HepG2 (cell line): Measurements from ENCODE around the gene SEZ6. TPM values are rescaled to one million over a fixed set of nuclear protein-coding genes. Genes with fewer than 3 reads are reported as not detected.

Experiments used
- CTCF ChIP-seq: sonication (generic); formaldehyde crosslinking; IDR thresholded peaks from 2 replicates; pipeline ENCODE4 v1.5.0; 2020; ENCODE audit warnings: mild to moderate bottlenecking, missing genetic modification reagents, moderate library complexity
- SAP130 ChIP-seq: IDR thresholded peaks from 2 replicates; pipeline ENCODE4 v1.6.1; 2016; ENCODE audit warnings: low read depth
- SMC3 ChIP-seq: IDR thresholded peaks from 2 replicates; pipeline ENCODE4 v1.6.1; 2011; ENCODE audit warnings: low read length, improper control_type of control experiment
- STAG1 ChIP-seq: sonication (generic); formaldehyde crosslinking; IDR thresholded peaks from 2 replicates; pipeline ENCODE4 v1.4.0; 2020; ENCODE audit warnings: missing genetic modification reagents
- TCF12 ChIP-seq, 2 experiments: fragments of 450-650 bp in 1 of 2; sonication (generic) in 1 of 2; formaldehyde crosslinking in 1 of 2; IDR thresholded peaks; 2 replicates each; pipeline versions ENCODE4 v1.6.1 to v1.8.0; 2017 to 2022; ENCODE audit warnings: antibody characterized with exemption in 1 of 2, mild to moderate bottlenecking in 1 of 2, missing genetic modification reagents in 1 of 2, moderate library complexity in 1 of 2
- ZBTB33 ChIP-seq: sonication (generic); formaldehyde crosslinking; IDR thresholded peaks from 2 replicates; pipeline ENCODE4 v1.4.0; 2020; ENCODE audit warnings: missing genetic modification reagents
- ZNF3 ChIP-seq: IDR thresholded peaks from 2 replicates; pipeline ENCODE4 v1.7.0; 2017; ENCODE audit warnings: inconsistent platforms
- ZNF598 ChIP-seq: sonication (generic); formaldehyde crosslinking; IDR thresholded peaks from 2 replicates; pipeline ENCODE4 v1.5.1; 2020; ENCODE audit warnings: mild to moderate bottlenecking, missing genetic modification reagents, borderline replicate concordance
- polyA plus RNA-seq, 8 experiments: library from polyadenylated mRNA; depleted of rRNA in 3 of 8; stranded (reverse) in 7 of 8; unstranded in 1 of 8; fragments of >200 nt; fragmentation: Illumina TruSeq in 4 of 8; extraction: Trizol in 4 of 8; gene quantifications; 2 replicates each; pipeline versions ENCODE4 v1.2.1 to v1.2.3, GENCODE V29; 2011 to 2016; ENCODE audit warnings: low read depth in 4 of 8, missing spikeins in 1 of 8, mixed read lengths in 1 of 8; ENCODE audit not compliant: insufficient read depth in 1 of 8
- total RNA-seq, 5 experiments: library from RNA; depleted of rRNA; stranded (reverse); fragments of >200 nt; fragmentation: Illumina TruSeq; extraction: Trizol; gene quantifications; 2 replicates each; pipeline ENCODE4 v1.2.3, GENCODE V29; 2016; ENCODE audit warnings: low read depth in 1 of 5
- TF ChIP-seq, protein P1 (sequence below): sonication (generic); formaldehyde crosslinking; IDR thresholded peaks from 2 replicates; pipeline ENCODE4 v1.5.1; 2020; ENCODE audit warnings: mild to moderate bottlenecking, missing genetic modification reagents, moderate library complexity
- TF ChIP-seq, protein P2 (sequence below): sonication (generic); formaldehyde crosslinking; IDR thresholded peaks from 2 replicates; pipeline ENCODE4 v1.4.0; 2020; ENCODE audit warnings: mild to moderate bottlenecking, low read depth, missing genetic modification reagents

Gene SEZ6
- total and polyA plus RNA-seq, 2 of the 13 experiments (the other 11 are each of a cell fraction or from before 2014, with no cell fraction given): not detected

- TF ChIP-seq, protein P1, sequence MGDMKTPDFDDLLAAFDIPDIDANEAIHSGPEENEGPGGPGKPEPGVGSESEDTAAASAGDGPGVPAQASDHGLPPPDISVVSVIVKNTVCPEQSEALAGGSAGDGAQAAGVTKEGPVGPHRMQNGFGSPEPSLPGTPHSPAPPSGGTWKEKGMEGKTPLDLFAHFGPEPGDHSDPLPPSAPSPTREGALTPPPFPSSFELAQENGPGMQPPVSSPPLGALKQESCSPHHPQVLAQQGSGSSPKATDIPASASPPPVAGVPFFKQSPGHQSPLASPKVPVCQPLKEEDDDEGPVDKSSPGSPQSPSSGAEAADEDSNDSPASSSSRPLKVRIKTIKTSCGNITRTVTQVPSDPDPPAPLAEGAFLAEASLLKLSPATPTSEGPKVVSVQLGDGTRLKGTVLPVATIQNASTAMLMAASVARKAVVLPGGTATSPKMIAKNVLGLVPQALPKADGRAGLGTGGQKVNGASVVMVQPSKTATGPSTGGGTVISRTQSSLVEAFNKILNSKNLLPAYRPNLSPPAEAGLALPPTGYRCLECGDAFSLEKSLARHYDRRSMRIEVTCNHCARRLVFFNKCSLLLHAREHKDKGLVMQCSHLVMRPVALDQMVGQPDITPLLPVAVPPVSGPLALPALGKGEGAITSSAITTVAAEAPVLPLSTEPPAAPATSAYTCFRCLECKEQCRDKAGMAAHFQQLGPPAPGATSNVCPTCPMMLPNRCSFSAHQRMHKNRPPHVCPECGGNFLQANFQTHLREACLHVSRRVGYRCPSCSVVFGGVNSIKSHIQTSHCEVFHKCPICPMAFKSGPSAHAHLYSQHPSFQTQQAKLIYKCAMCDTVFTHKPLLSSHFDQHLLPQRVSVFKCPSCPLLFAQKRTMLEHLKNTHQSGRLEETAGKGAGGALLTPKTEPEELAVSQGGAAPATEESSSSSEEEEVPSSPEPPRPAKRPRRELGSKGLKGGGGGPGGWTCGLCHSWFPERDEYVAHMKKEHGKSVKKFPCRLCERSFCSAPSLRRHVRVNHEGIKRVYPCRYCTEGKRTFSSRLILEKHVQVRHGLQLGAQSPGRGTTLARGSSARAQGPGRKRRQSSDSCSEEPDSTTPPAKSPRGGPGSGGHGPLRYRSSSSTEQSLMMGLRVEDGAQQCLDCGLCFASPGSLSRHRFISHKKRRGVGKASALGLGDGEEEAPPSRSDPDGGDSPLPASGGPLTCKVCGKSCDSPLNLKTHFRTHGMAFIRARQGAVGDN (CRISPR knock-in tag): no peak
- TF ChIP-seq CTCF (CRISPR knock-in tag) (peak; percentile 79), ZNF3 (CRISPR knock-in tag) (no peak), STAG1 (CRISPR knock-in tag) (peak; percentile 75), TCF12 (IDR thresholded peaks at IDR 0.05) (no peak), TCF12 (CRISPR knock-in tag; IDR thresholded peaks at IDR 0.05) (no peak), ZBTB33 (CRISPR knock-in tag) (peak; percentile 95), SMC3 (peak; percentile 56), SAP130 (CRISPR knock-in tag) (peak; percentile 40; the same call in 1 of the 2 replicates), ZNF598 (CRISPR knock-in tag) (0 out of 2 replicates have a peak, but pooled peaks have one; percentile 40)
- TF ChIP-seq, protein P2, sequence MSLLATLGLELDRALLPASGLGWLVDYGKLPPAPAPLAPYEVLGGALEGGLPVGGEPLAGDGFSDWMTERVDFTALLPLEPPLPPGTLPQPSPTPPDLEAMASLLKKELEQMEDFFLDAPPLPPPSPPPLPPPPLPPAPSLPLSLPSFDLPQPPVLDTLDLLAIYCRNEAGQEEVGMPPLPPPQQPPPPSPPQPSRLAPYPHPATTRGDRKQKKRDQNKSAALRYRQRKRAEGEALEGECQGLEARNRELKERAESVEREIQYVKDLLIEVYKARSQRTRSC: no peak
Measured at GRCh38 chr17:28916302-28916934, 89.4 kb downstream of the SEZ6 start (continued).
